Keratinocyte (primary cell): ENCODE data around the gene MALT1. TPM values are rescaled to one million over a fixed set of nuclear protein-coding genes. Genes with fewer than 3 reads are reported as not detected.
A peak's percentile ranks its signal among the peaks of the same experiment; 100 is the strongest.

Source experiments
- DNase-seq: peaks from one replicate; pipeline ENCODE4 v3.0.0-alpha.2; 2011; ENCODE audit warnings: low read depth, missing footprints, low spot score
- FAIRE-seq: peaks from 2 replicates; lab custom pipeline; 2011; peaks lifted over from hg19 to GRCh38; lab: Jason Lieb, UNC
- H2AFZ ChIP-seq: 2 replicates; pipeline ENCODE4 v1.6.0; 2012; ENCODE audit warnings: low read length, control low read depth, inconsistent platforms; ENCODE audit not compliant: control insufficient read depth
- H3K27ac ChIP-seq: 2 replicates; pipeline ENCODE4 v1.5.1; 2011; ENCODE audit warnings: low read length; ENCODE audit not compliant: control insufficient read depth, insufficient read depth
- H3K27me3 ChIP-seq: 3 replicates; pipeline ENCODE4 v1.6.0; 2011; ENCODE audit warnings: low read length; ENCODE audit not compliant: control insufficient read depth, insufficient read depth; ENCODE audit errors: extremely low read depth
- H3K36me3 ChIP-seq, 2 experiments: 2 replicates in 1 of 2; 3 replicates in 1 of 2; pipeline ENCODE4 v1.5.1; 2011; ENCODE audit warnings: low read length in 2 of 2, mild to moderate bottlenecking in 1 of 2; ENCODE audit not compliant: control insufficient read depth in 2 of 2, insufficient read depth in 2 of 2; ENCODE audit errors: extremely low read depth in 1 of 2
- H3K4me1 ChIP-seq: 3 replicates; pipeline ENCODE4 v1.5.1; 2011; ENCODE audit warnings: low read length; ENCODE audit not compliant: control insufficient read depth, insufficient read depth; ENCODE audit errors: extremely low read depth
- H3K4me2 ChIP-seq: 3 replicates; pipeline ENCODE4 v1.6.0; 2011; ENCODE audit warnings: low read depth, low read length; ENCODE audit not compliant: control insufficient read depth, insufficient read depth; ENCODE audit errors: extremely low read depth
- H3K4me3 ChIP-seq, 3 experiments: fragments of 200-600 bp in 1 of 3; sonication (generic) in 1 of 3; 2 replicates in 2 of 3; 3 replicates in 1 of 3; pipeline ENCODE4 v1.5.1; 2011 to 2016; ENCODE audit warnings: low read length in 3 of 3, mild to moderate bottlenecking in 3 of 3, control low read depth in 2 of 3, inconsistent platforms in 1 of 3, low read depth in 1 of 3, mixed read lengths in 1 of 3, mixed run types in 1 of 3, moderate library complexity in 1 of 3; ENCODE audit not compliant: control insufficient read depth in 2 of 3, insufficient read depth in 2 of 3; ENCODE audit errors: extremely low read depth in 1 of 3
- H3K79me2 ChIP-seq: 2 replicates; pipeline ENCODE4 v1.6.0; 2012; ENCODE audit warnings: low read length; ENCODE audit not compliant: control insufficient read depth, insufficient read depth
- H3K9ac ChIP-seq: 3 replicates; pipeline ENCODE4 v1.6.0; 2011; ENCODE audit warnings: low read length; ENCODE audit not compliant: control insufficient read depth, insufficient read depth; ENCODE audit errors: extremely low read depth
- H3K9me1 ChIP-seq: 3 replicates; pipeline ENCODE4 v1.6.0; 2011; ENCODE audit warnings: low read length; ENCODE audit not compliant: control insufficient read depth, insufficient read depth; ENCODE audit errors: extremely low read depth
- H3K9me3 ChIP-seq: 2 replicates; pipeline ENCODE4 v1.5.1; 2012; ENCODE audit warnings: low read depth, low read length; ENCODE audit not compliant: control insufficient read depth
- H4K20me1 ChIP-seq: 3 replicates; pipeline ENCODE4 v1.6.0; 2011; ENCODE audit warnings: low read length; ENCODE audit not compliant: control insufficient read depth, insufficient read depth; ENCODE audit errors: extremely low read depth
- EZH2 ChIP-seq: IDR thresholded peaks from one replicate; pipeline ENCODE4 v1.6.1; 2012; ENCODE audit warnings: inconsistent platforms, mild to moderate bottlenecking, low read length, moderate library complexity
- dilution Hi-C: fragments of 300-500 bp; cut with MboI; formaldehyde crosslinking; loops from one replicate; pipeline ENCODE4 v1.7.0; 2020; ENCODE audit warnings: low sequenced_read_pairs; ENCODE audit not compliant: extremely low pct_ligation_motif_present
- polyA plus RNA-seq, 5 experiments: library from polyadenylated mRNA; depleted of rRNA in 3 of 5; stranded (reverse) in 3 of 5; stranded (forward) in 1 of 5; unstranded in 1 of 5; fragments of >200 nt; gene quantifications; 1 replicate in 1 of 5; 2 replicates in 3 of 5; 3 replicates in 1 of 5; pipeline versions ENCODE4 v1.2.1 to v1.2.3, GENCODE V29; 2011 to 2012; ENCODE audit warnings: missing spikeins in 2 of 5, low read depth in 1 of 5, low replicate concordance in 1 of 5
- TF ChIP-seq, protein P1 (sequence below), 3 experiments: IDR thresholded peaks in 1 of 3; conservative IDR thresholded peaks in 1 of 3; optimal IDR thresholded peaks in 1 of 3; 2 replicates in 2 of 3; 3 replicates in 1 of 3; pipeline versions ENCODE3 to v1.5.1; 2011; ENCODE audit warnings: low read length in 3 of 3, mild to moderate bottlenecking in 3 of 3, moderate library complexity in 2 of 3, control low read depth in 1 of 3, inconsistent platforms in 1 of 3; ENCODE audit not compliant: insufficient read depth in 2 of 3; ENCODE audit errors: extremely low read depth in 1 of 3

MALT1 gene
- polyA plus RNA-seq, 1 donor (not counting 4 experiments of a cell fraction or from before 2014, with no cell fraction given), result 52.1 TPM

DNA sequence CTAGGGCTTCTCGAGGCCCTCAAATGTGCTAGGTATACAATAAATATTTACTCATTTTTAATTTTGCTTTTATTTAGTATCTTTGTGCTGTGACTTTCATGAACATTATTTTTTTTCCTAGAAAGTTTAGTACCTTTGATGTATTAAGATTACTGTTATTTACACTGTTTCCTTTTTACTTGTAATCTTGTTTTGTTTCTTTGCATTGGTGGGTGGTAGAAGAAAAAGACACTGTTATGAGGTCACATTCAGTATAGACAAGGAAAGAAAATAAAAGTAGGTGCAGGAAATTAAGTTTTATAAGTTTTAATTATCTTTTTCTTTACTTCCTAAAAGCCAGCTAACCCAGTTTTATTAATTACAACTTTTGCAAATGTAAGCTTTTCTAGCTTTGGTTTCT, 23.0 kb downstream of the MALT1 start:
- no peak for DNase-seq
- H3K79me2 ChIP-seq, result peaks cover 76% of the 10 kb centered on the region
- H3K36me3 ChIP-seq, result peaks cover 15 to 28% of the 10 kb centered on the region in 2 experiments
- H2AFZ ChIP-seq, result no peak overlapping the region
- no peak for TF ChIP-seq EZH2
- TF ChIP-seq, protein P1, sequence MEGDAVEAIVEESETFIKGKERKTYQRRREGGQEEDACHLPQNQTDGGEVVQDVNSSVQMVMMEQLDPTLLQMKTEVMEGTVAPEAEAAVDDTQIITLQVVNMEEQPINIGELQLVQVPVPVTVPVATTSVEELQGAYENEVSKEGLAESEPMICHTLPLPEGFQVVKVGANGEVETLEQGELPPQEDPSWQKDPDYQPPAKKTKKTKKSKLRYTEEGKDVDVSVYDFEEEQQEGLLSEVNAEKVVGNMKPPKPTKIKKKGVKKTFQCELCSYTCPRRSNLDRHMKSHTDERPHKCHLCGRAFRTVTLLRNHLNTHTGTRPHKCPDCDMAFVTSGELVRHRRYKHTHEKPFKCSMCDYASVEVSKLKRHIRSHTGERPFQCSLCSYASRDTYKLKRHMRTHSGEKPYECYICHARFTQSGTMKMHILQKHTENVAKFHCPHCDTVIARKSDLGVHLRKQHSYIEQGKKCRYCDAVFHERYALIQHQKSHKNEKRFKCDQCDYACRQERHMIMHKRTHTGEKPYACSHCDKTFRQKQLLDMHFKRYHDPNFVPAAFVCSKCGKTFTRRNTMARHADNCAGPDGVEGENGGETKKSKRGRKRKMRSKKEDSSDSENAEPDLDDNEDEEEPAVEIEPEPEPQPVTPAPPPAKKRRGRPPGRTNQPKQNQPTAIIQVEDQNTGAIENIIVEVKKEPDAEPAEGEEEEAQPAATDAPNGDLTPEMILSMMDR (optimal IDR thresholded peaks at IDR 0.05 in 1 of 3, IDR thresholded peaks at IDR 0.05 in 1 of 3, conservative IDR thresholded peaks at IDR 0.05 in 1 of 3; ENCODE audit: extremely low read depth in 1 of 3, insufficient read depth in 2 of 3, low read length in 3 of 3), result no peak
- FAIRE-seq, result no peak
- peaks cover 3% of the 10 kb centered on the region for H4K20me1 ChIP-seq
- no peak overlapping the region for H3K4me3 ChIP-seq
- H3K27me3 ChIP-seq, result no peaks in the 10 kb centered on the region
- H3K4me2 ChIP-seq, result no peak overlapping the region
- peaks cover 8% of the 10 kb centered on the region for H3K4me1 ChIP-seq
- no peaks in the 10 kb centered on the region for H3K9me3 ChIP-seq
- no peaks in the 10 kb centered on the region for H3K9me1 ChIP-seq
- dilution Hi-C loops, result no loop called here
- H3K9ac ChIP-seq, result no peak overlapping the region
- H3K27ac ChIP-seq, result no peak overlapping the region

DNA sequence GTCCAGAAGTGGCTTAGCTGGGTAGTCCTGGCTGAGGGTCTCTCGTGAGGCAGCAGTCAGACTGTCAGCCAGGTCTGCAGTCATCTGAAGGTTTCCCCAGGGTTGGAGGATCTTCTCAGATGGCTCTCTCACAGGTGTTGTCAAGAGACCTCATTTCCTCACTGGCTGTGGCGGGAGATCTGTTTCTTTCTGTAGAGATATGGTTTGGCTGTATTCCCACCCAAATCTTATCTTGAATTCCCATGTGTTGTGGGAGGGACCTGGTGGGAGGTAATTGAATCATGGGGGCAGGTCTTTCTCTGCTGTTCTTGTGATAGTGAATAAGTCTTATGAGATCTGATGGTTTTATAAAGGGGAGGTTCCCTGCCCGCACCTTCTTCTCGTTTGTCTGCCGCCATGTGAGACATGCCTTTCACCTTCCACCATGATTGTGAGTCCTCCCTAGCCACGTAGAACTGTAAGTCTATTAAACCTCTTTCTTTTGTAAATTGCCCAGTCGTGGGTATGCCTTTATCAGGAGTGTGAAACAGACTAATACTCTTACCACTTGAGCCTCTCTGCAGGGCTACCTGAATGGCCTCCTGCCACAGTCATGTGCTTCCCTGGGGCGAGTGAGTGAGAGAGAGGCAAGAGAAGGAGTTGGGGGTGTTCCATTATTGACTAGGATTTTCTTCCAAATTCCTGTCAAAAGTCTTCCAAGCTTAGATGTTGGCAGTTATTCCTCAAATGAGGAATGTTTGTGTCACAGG, 23.6 kb downstream of the MALT1 start:
- Histone ChIP-seq H4K20me1 (peaks cover 8% of the 10 kb centered on the region), H3K4me3 (no peak overlapping the region), H3K9me1 (no peaks in the 10 kb centered on the region), H3K36me3 (peaks cover 13 to 29% of the 10 kb centered on the region in 2 experiments), H3K4me2 (no peak overlapping the region), H3K9ac (no peak overlapping the region), H3K79me2 (peaks cover 75% of the 10 kb centered on the region), H3K9me3 (no peaks in the 10 kb centered on the region), H3K27me3 (no peaks in the 10 kb centered on the region), H2AFZ (no peak overlapping the region), H3K27ac (no peak overlapping the region), H3K4me1 (peaks cover 8% of the 10 kb centered on the region)
- TF ChIP-seq, protein P1 (optimal IDR thresholded peaks at IDR 0.05 in 1 of 3, IDR thresholded peaks at IDR 0.05 in 1 of 3, conservative IDR thresholded peaks at IDR 0.05 in 1 of 3; ENCODE audit: extremely low read depth in 1 of 3, insufficient read depth in 2 of 3, low read length in 3 of 3), result no peak
- no peak for TF ChIP-seq EZH2
- dilution Hi-C loops, result no loop called here
- FAIRE-seq (peak; percentile 29), DNase-seq (no peak)
